ENCODE results near the gene RHOBTB3.
"Not testable (repeated sequence)": the region's sequence is repeated elsewhere in the genome, so short reads cannot be mapped to it uniquely, and the experiment has no call there.

RHOBTB3 gene

GRCh38 chr5:95801961-95802360, 70.8 kb downstream of the RHOBTB3 start:
- DNase-seq, result no peak

GRCh38 chr5:95803271-95804148, 72.4 kb downstream of the RHOBTB3 start:
- no peak for DNase-seq

GRCh38 chr5:95804736-95805539, 73.8 kb downstream of the RHOBTB3 start:
- no peak for DNase-seq

GRCh38 chr5:95806687-95807086, 75.6 kb downstream of the RHOBTB3 start:
- no peak for DNase-seq

- DNase-seq, result no peak
Observed at GRCh38 chr5:95808013-95808685, 77.0 kb downstream of the RHOBTB3 start.

- DNase-seq, result peak; percentile 64
Observed at GRCh38 chr5:95808686-95809413, 77.7 kb downstream of the RHOBTB3 start.

- no peak for DNase-seq
Observed at GRCh38 chr5:95809414-95809960, 78.4 kb downstream of the RHOBTB3 start.

GRCh38 chr5:95810305-95811125, 79.4 kb downstream of the RHOBTB3 start:
- no peak for DNase-seq

GRCh38 chr5:95811126-95811423, 79.9 kb downstream of the RHOBTB3 start:
- DNase-seq, result not testable (repeated sequence)

GRCh38 chr5:95811461-95812073, 80.4 kb downstream of the RHOBTB3 start:
- DNase-seq, result not testable (repeated sequence)

GRCh38 chr5:95812074-95812471, 80.9 kb downstream of the RHOBTB3 start:
- no peak for DNase-seq

- DNase-seq, result not testable (repeated sequence)
Observed at GRCh38 chr5:95813035-95813434, 81.9 kb downstream of the RHOBTB3 start.

GRCh38 chr5:95815155-95815729, 84.1 kb downstream of the RHOBTB3 start:
- DNase-seq, result no peak

- DNase-seq, result no peak
Observed at GRCh38 chr5:95816341-95816740, 85.2 kb downstream of the RHOBTB3 start.

- no peak for DNase-seq
Observed at GRCh38 chr5:95816776-95817175, 85.6 kb downstream of the RHOBTB3 start.

GRCh38 chr5:95817430-95817829, 86.3 kb downstream of the RHOBTB3 start:
- peak; percentile 43 for DNase-seq

GRCh38 chr5:95818181-95819147, 87.3 kb downstream of the RHOBTB3 start:
- peak; percentile 12 for DNase-seq

GRCh38 chr5:95821110-95822021, 90.2 kb downstream of the RHOBTB3 start:
- no peak for DNase-seq

Data from stimulated activated naive CD4-positive, alpha-beta T cell treated with Interleukin-2 at 50 U/mL for 16 hours (primary cell).